ENCODE data around the gene ADCY5.
A peak's percentile ranks its signal among the peaks of the same experiment; 100 is the strongest.
"Not testable (repeated sequence)": the region's sequence is repeated elsewhere in the genome, so short reads cannot be mapped to it uniquely, and the experiment has no call there.

ADCY5 gene

GRCh38 chr3:123448536-123449101, at the start of gene ADCY5:
Gene ADCY5, minus strand, starts transcription at chr3:123449090. Its CDS starts 545 bp downstream, at chr3:123448545.
- DNase-seq = peak in 1 of 6 experiments; percentile 4

GRCh38 chr3:123493912-123494311, 45.0 kb upstream of the ADCY5 start:
- no peak for DNase-seq

- DNase-seq = no peak
These were observed 43.2 kb upstream of the ADCY5 start for GRCh38 chr3:123491966-123492587.

GRCh38 chr3:123489400-123490004, 40.6 kb upstream of the ADCY5 start:
- DNase-seq = peak in 3 of 6 experiments; percentile 3 to 8 (median 5)

GRCh38 chr3:123488645-123489347, 39.9 kb upstream of the ADCY5 start:
- no peak for DNase-seq

GRCh38 chr3:123487063-123487462, 38.2 kb upstream of the ADCY5 start:
- not testable (repeated sequence) for DNase-seq

- no peak for DNase-seq
These were observed 37.6 kb upstream of the ADCY5 start for GRCh38 chr3:123486460-123486859.

- DNase-seq = no peak
These were observed 36.7 kb upstream of the ADCY5 start for GRCh38 chr3:123485551-123485950.

GRCh38 chr3:123483146-123483545, 34.3 kb upstream of the ADCY5 start:
- DNase-seq = no peak

- no peak for DNase-seq
These were observed 33.0 kb upstream of the ADCY5 start for GRCh38 chr3:123481722-123482457.

- no peak for DNase-seq
These were observed 32.2 kb upstream of the ADCY5 start for GRCh38 chr3:123481071-123481470.

- no peak for DNase-seq
These were observed 31.5 kb upstream of the ADCY5 start for GRCh38 chr3:123480428-123480827.

GRCh38 chr3:123479891-123480290, 31.0 kb upstream of the ADCY5 start:
- DNase-seq = no peak

GRCh38 chr3:123478314-123478713, 29.4 kb upstream of the ADCY5 start:
- DNase-seq = no peak

- DNase-seq = no peak
These were observed 28.3 kb upstream of the ADCY5 start for GRCh38 chr3:123476967-123477750.

GRCh38 chr3:123475786-123476185, 26.9 kb upstream of the ADCY5 start:
- no peak for DNase-seq

GRCh38 chr3:123471106-123471505, 22.2 kb upstream of the ADCY5 start:
- DNase-seq = no peak

- DNase-seq = no peak
These were observed 20.6 kb upstream of the ADCY5 start for GRCh38 chr3:123469323-123469995.

- DNase-seq = no peak
These were observed 18.2 kb upstream of the ADCY5 start for GRCh38 chr3:123467046-123467445.

GRCh38 chr3:123464211-123464610, 15.3 kb upstream of the ADCY5 start:
- DNase-seq = no peak

GRCh38 chr3:123459862-123460261, 11.0 kb upstream of the ADCY5 start:
- no peak for DNase-seq

GRCh38 chr3:123458255-123458654, 9.4 kb upstream of the ADCY5 start:
- DNase-seq = no peak
